ENCODE measurements around the gene TMEM108.

TMEM108 gene

DNA sequence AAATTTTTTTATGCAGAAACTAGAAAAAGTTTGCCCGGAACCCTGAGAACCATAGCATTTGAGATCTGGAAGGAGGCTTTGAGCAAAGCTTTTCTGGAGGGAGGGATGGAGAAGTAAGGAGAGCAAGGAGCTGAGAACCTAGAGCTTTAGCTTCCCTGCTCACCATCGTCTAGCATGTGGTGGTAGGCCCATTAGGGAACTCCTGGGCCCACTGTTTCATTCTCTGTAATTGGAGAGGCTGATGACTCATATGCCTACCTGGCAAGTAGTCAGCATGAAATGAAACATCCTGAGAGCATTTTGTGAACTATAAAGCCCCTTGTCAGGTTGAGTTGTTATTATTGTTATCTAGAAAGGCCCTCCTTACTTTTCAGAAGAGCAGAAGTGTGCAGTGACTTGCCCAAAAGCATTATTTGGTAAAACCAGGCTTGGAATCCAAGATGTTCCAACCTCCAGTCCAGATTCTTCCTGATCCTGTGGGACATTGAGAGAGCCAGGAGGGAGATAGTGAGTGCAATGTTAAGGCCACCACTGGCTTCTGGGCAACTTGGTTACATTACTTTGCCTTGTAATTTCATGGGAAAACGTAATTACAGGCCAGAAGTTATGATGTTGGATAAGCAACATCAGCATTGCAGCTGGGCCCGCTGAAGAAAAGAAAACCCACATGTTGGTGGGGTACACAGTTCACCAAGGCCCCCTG lies 257.2 kb downstream of the TMEM108 start:
- TF ChIP-seq ZNF8 (CRISPR knock-in tag; IDR thresholded peaks at IDR 0.05) (0 out of 2 replicates have a peak, but pooled peaks have one; percentile 5), CSDC2 (CRISPR knock-in tag; IDR thresholded peaks at IDR 0.05) (0 out of 2 replicates have a peak, but pooled peaks have one; percentile 43), PPARA (CRISPR knock-in tag; IDR thresholded peaks at IDR 0.05; ENCODE audit: borderline replicate concordance) (no peak)
- TF ChIP-seq, protein P1, sequence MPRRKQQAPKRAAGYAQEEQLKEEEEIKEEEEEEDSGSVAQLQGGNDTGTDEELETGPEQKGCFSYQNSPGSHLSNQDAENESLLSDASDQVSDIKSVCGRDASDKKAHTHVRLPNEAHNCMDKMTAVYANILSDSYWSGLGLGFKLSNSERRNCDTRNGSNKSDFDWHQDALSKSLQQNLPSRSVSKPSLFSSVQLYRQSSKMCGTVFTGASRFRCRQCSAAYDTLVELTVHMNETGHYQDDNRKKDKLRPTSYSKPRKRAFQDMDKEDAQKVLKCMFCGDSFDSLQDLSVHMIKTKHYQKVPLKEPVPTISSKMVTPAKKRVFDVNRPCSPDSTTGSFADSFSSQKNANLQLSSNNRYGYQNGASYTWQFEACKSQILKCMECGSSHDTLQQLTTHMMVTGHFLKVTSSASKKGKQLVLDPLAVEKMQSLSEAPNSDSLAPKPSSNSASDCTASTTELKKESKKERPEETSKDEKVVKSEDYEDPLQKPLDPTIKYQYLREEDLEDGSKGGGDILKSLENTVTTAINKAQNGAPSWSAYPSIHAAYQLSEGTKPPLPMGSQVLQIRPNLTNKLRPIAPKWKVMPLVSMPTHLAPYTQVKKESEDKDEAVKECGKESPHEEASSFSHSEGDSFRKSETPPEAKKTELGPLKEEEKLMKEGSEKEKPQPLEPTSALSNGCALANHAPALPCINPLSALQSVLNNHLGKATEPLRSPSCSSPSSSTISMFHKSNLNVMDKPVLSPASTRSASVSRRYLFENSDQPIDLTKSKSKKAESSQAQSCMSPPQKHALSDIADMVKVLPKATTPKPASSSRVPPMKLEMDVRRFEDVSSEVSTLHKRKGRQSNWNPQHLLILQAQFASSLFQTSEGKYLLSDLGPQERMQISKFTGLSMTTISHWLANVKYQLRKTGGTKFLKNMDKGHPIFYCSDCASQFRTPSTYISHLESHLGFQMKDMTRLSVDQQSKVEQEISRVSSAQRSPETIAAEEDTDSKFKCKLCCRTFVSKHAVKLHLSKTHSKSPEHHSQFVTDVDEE (CRISPR knock-in tag; IDR thresholded peaks at IDR 0.05), result no peak
- ATAC-seq, result peak; percentile 58

DNA sequence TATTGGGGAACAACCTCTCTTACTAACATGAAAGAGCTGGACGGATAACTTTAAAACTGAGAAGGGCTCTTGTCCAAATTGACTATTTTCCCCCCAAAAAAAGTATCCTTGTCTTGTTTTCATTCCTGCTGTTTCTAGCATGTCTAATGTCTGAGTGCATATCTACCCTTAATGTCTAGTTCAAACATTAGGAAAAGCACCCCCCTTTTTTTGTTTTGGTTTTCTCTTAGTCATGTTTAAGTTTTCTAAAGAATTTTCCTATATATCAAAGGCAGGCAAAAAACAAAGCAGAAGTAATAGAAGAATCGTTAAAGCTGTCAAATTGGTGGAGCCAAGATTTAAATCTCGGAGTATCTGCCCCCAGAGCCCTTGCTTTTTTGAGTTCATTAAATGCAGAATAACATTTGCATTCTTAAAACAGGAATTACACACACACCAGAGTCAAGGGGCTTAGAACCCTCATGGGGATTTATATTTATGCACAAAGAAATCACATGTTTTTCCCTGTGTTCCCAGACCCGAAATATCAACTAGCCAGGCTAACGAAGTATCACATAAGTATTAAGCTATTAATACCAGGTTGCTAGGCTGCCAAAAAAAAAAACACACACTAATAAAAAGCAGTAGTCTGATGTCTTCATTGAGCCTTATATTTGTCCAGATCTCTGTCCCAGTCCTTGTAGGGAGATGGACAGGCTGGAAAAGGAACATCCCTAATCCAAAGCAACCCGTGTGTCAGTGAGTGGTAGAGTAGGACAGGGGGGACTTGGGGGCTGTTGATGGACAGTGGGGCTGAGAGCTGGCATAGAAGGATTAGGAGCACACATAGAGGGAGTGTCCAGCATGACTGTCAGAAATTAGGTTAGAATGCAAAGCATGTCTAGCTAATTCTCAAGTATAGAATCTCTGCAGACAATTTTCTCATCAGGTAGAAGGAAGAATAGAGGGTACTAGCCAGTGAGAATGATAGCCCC lies 258.0 kb downstream of the TMEM108 start:
- no peak for TF ChIP-seq ZNF565 (CRISPR knock-in tag; conservative IDR thresholded peaks at IDR 0.05; ENCODE audit: low read depth)
- TF ChIP-seq BACH2 (CRISPR knock-in tag; IDR thresholded peaks at IDR 0.05; ENCODE audit: borderline replicate concordance), result no peak
- no peak for TF ChIP-seq TOX (CRISPR knock-in tag; IDR thresholded peaks at IDR 0.05; ENCODE audit: borderline replicate concordance)
- TF ChIP-seq ZFP30 (CRISPR knock-in tag; IDR thresholded peaks at IDR 0.05), result no peak
- no peak for TF ChIP-seq ZC3H10 (CRISPR knock-in tag; IDR thresholded peaks at IDR 0.05)
- TF ChIP-seq, protein P2, sequence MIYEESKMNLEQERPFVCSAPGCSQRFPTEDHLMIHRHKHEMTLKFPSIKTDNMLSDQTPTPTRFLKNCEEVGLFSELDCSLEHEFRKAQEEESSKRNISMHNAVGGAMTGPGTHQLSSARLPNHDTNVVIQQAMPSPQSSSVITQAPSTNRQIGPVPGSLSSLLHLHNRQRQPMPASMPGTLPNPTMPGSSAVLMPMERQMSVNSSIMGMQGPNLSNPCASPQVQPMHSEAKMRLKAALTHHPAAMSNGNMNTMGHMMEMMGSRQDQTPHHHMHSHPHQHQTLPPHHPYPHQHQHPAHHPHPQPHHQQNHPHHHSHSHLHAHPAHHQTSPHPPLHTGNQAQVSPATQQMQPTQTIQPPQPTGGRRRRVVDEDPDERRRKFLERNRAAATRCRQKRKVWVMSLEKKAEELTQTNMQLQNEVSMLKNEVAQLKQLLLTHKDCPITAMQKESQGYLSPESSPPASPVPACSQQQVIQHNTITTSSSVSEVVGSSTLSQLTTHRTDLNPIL (CRISPR knock-in tag; IDR thresholded peaks at IDR 0.05; ENCODE audit: low read depth), result no peak
- TF ChIP-seq, protein P3, sequence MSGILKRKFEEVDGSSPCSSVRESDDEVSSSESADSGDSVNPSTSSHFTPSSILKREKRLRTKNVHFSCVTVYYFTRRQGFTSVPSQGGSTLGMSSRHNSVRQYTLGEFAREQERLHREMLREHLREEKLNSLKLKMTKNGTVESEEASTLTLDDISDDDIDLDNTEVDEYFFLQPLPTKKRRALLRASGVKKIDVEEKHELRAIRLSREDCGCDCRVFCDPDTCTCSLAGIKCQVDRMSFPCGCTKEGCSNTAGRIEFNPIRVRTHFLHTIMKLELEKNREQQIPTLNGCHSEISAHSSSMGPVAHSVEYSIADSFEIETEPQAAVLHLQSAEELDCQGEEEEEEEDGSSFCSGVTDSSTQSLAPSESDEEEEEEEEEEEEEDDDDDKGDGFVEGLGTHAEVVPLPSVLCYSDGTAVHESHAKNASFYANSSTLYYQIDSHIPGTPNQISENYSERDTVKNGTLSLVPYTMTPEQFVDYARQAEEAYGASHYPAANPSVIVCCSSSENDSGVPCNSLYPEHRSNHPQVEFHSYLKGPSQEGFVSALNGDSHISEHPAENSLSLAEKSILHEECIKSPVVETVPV (CRISPR knock-in tag; IDR thresholded peaks at IDR 0.05), result no peak
- no peak for TF ChIP-seq OSR1 (CRISPR knock-in tag; IDR thresholded peaks at IDR 0.05)
- TF ChIP-seq PPARA (CRISPR knock-in tag; IDR thresholded peaks at IDR 0.05; ENCODE audit: borderline replicate concordance), result no peak
- TF ChIP-seq ESRRG (CRISPR knock-in tag; IDR thresholded peaks at IDR 0.05), result no peak
- TF ChIP-seq, protein P1 (CRISPR knock-in tag; IDR thresholded peaks at IDR 0.05), result no peak
- TF ChIP-seq, protein P4, sequence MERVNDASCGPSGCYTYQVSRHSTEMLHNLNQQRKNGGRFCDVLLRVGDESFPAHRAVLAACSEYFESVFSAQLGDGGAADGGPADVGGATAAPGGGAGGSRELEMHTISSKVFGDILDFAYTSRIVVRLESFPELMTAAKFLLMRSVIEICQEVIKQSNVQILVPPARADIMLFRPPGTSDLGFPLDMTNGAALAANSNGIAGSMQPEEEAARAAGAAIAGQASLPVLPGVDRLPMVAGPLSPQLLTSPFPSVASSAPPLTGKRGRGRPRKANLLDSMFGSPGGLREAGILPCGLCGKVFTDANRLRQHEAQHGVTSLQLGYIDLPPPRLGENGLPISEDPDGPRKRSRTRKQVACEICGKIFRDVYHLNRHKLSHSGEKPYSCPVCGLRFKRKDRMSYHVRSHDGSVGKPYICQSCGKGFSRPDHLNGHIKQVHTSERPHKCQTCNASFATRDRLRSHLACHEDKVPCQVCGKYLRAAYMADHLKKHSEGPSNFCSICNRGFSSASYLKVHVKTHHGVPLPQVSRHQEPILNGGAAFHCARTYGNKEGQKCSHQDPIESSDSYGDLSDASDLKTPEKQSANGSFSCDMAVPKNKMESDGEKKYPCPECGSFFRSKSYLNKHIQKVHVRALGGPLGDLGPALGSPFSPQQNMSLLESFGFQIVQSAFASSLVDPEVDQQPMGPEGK (CRISPR knock-in tag; IDR thresholded peaks at IDR 0.05; ENCODE audit: borderline replicate concordance), result no peak
- ATAC-seq, result peak; percentile 3; the same call in 1 of the 3 replicates

DNA sequence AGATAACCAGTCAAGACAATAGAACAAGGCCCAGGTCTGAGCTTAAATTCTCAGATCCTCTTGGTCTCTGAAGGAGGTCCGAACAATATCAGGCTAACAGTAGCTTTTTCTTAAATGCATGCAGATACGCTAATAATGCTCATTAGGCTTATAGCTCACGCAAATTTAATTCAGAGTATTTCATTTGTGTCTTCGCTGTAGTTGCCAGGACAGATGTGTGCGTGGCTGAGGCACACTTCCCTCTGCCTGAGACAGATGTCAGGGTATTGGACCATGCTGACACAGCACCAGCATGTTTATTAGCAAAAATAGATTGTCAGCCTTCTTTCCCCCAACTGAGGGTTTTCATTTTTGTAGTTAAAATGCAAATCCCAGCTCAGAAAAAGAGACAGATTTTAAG lies 258.8 kb downstream of the TMEM108 start:
- TF ChIP-seq ARNTL (CRISPR knock-in tag; IDR thresholded peaks at IDR 0.05; ENCODE audit: borderline replicate concordance, low read depth), result no peak
- TF ChIP-seq, protein P4 (CRISPR knock-in tag; IDR thresholded peaks at IDR 0.05; ENCODE audit: borderline replicate concordance), result no peak
- no peak for TF ChIP-seq ZFP30 (CRISPR knock-in tag; IDR thresholded peaks at IDR 0.05)
- TF ChIP-seq, protein P2 (CRISPR knock-in tag; IDR thresholded peaks at IDR 0.05; ENCODE audit: low read depth), result no peak
- no peak for TF ChIP-seq ESRRG (CRISPR knock-in tag; IDR thresholded peaks at IDR 0.05)
- no peak for TF ChIP-seq ZNF8 (CRISPR knock-in tag; IDR thresholded peaks at IDR 0.05)
- no peak for TF ChIP-seq ISL1 (CRISPR knock-in tag; IDR thresholded peaks at IDR 0.05)
- TF ChIP-seq BACH2 (CRISPR knock-in tag; IDR thresholded peaks at IDR 0.05; ENCODE audit: borderline replicate concordance), result no peak
- no peak for TF ChIP-seq ZC3H10 (CRISPR knock-in tag; IDR thresholded peaks at IDR 0.05)
- no peak for TF ChIP-seq PPARA (CRISPR knock-in tag; IDR thresholded peaks at IDR 0.05; ENCODE audit: borderline replicate concordance)
- no peak for TF ChIP-seq CSDC2 (CRISPR knock-in tag; IDR thresholded peaks at IDR 0.05)
- no peak for TF ChIP-seq GLIS3 (CRISPR knock-in tag; IDR thresholded peaks at IDR 0.05)
- no peak for ATAC-seq
